ENCODE results near the gene ATOH1. TPM values are rescaled to one million over a fixed set of nuclear protein-coding genes. Genes with fewer than 3 reads are reported as not detected.

The ATOH1 gene
- total RNA-seq, 1 donor from 2014 or later: not detected

DNA sequence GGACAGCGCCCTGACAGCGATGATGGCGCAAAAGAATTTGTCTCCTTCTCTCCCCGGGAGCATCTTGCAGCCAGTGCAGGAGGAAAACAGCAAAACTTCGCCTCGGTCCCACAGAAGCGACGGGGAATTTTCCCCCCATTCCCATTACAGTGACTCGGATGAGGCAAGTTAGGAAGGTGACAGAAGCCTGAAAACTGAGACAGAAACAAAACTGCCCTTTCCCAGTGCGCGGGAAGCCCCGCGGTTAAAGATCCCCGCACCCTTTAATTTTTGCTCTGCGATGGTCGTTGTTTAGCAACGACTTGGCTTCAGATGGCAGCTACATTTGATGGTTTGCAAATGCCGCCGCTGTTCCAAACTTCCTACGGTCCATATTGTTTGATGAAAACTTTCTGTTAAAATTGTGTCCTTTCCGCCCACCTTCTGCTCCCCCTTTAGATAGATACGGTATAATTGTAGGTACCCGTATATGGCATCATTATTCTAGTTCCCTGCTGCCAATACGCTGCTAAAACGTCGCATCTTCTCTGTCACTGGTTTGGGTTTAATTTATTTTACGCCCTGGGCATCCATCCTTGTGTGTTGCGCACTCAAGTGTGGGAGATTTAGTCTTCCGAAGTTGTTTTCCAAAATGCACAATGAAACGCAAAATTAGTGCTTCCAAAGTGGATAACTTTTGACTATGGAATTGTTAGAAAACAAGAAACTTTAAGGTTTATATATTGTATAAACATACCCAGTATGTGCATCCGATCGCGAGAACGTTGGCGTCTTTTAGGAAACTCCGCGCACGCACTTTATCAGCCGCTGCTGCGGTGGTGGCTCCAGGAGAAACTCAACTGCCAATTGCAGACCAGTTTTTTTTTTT is 1.5 kb downstream of the ATOH1 start:
- TF ChIP-seq, protein P1, sequence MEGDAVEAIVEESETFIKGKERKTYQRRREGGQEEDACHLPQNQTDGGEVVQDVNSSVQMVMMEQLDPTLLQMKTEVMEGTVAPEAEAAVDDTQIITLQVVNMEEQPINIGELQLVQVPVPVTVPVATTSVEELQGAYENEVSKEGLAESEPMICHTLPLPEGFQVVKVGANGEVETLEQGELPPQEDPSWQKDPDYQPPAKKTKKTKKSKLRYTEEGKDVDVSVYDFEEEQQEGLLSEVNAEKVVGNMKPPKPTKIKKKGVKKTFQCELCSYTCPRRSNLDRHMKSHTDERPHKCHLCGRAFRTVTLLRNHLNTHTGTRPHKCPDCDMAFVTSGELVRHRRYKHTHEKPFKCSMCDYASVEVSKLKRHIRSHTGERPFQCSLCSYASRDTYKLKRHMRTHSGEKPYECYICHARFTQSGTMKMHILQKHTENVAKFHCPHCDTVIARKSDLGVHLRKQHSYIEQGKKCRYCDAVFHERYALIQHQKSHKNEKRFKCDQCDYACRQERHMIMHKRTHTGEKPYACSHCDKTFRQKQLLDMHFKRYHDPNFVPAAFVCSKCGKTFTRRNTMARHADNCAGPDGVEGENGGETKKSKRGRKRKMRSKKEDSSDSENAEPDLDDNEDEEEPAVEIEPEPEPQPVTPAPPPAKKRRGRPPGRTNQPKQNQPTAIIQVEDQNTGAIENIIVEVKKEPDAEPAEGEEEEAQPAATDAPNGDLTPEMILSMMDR (IDR thresholded peaks at IDR 0.05): no peak
- H3K4me1 ChIP-seq: peaks cover 18% of the 10 kb centered on the region
- no peaks in the 10 kb centered on the region for H3K36me3 ChIP-seq
- DNase-seq (no peak), ATAC-seq (no peak)
- no peak overlapping the region for H3K4me3 ChIP-seq
- no peak overlapping the region for H3K27ac ChIP-seq
- H3K27me3 ChIP-seq: peaks cover 99% of the 10 kb centered on the region
- no peaks in the 10 kb centered on the region for H3K9me3 ChIP-seq
- intact Hi-C loops (cut with DNase I): no loop called here

DNA sequence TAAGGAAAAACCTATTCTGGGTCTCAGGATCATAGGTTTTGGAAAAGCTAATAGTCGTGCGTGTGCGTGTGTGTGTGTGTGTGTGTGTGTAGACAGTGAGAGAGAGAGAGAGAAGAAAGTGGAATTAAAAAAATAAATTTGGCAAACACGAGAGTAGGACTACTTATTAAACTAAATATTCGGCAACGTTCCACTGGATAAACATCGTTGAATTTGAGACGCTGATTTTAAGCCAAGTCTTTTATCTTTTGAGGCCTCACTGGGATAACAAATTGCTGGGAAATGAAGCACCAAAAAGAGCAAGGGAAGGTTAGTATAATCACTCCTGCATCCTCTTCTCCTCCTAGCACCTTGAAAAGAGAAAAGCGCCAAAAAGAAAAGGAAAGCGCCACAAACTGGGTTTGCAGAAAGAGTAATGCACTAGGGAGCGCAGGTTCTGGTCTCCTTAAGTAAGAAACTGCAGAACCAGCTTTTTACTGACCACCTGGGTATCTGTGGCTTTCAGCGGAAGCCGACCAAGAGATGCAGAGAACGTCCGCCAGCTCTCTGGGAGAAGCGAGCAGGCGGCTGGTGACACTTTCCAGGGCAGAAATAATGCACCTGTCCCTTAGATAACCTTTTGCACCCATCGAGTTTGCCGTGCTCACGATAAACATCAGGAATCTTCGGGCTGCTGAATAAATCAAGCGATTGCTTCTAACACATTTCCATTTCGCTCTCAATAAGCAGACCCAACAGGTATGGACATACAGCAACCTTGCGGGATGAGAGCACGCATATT is 3.4 kb downstream of the ATOH1 start:
- peaks cover 84% of the 10 kb centered on the region for H3K27me3 ChIP-seq
- no peak overlapping the region for H3K4me3 ChIP-seq

DNA sequence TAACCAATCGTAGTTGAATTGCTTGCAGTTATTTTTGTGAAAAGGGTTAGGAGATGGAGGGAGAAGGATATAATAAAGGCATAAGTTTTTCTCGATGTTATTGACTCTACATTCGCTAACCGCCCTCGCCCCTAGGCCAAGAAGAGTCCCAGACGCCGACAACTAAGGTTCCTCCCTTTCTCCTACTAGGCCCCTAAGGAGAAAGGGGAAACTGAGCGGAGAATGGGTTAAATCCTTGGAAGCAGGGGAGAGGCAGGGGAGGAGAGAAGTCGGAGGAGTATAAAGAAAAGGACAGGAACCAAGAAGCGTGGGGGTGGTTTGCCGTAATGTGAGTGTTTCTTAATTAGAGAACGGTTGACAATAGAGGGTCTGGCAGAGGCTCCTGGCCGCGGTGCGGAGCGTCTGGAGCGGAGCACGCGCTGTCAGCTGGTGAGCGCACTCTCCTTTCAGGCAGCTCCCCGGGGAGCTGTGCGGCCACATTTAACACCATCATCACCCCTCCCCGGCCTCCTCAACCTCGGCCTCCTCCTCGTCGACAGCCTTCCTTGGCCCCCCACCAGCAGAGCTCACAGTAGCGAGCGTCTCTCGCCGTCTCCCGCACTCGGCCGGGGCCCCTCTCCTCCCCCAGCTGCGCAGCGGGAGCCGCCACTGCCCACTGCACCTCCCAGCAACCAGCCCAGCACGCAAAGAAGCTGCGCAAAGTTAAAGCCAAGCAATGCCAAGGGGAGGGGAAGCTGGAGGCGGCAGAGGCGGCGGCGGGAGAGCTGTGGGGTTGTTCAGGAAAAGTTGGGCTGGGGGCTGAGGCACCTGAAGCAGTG is 5.9 kb downstream of the ATOH1 start:
- no peak for ATAC-seq
- no peak for DNase-seq
- H3K9me3 ChIP-seq: no peaks in the 10 kb centered on the region
- TF ChIP-seq, protein P1 (IDR thresholded peaks at IDR 0.05): no peak
- no peak overlapping the region for H3K4me3 ChIP-seq
- no peak overlapping the region for H3K27ac ChIP-seq
- peaks cover 58% of the 10 kb centered on the region for H3K27me3 ChIP-seq
- peaks cover 5% of the 10 kb centered on the region for H3K4me1 ChIP-seq
- intact Hi-C loops (cut with DNase I): no loop called here
- no peaks in the 10 kb centered on the region for H3K36me3 ChIP-seq

More for the DNA sequence above, 3.4 kb downstream of the ATOH1 start:
- DNase-seq (no peak), ATAC-seq (no peak)
- Histone ChIP-seq H3K9me3 (no peaks in the 10 kb centered on the region), H3K4me1 (peaks cover 18% of the 10 kb centered on the region), H3K27ac (no peak overlapping the region), H3K36me3 (no peaks in the 10 kb centered on the region)
- TF ChIP-seq, protein P1 (IDR thresholded peaks at IDR 0.05): no peak
- intact Hi-C loops (cut with DNase I): no loop called here

DNA sequence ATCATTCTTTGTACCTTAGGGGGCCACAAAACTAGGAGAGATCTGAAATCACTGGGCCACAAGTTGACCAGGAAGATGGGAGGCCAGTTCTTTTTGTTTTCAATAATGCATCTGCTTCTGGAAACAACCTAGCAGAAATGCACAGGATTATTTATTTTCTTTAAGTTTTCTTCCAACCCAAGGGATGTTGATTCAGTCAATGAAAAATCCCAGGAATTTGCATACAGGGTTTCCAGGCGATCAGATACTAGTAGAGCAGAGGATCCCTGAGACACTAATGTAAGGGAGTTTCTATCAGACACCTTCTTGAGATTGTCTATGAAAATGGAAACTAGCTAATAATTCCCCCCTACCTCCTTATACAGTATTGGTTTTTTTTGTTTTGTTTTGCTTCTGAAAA is 7.4 kb downstream of the ATOH1 start:
- H3K36me3 ChIP-seq: no peaks in the 10 kb centered on the region
- peaks cover 44% of the 10 kb centered on the region for H3K27me3 ChIP-seq
- no peaks in the 10 kb centered on the region for H3K4me1 ChIP-seq
- no peak overlapping the region for H3K4me3 ChIP-seq
- DNase-seq: no peak
- H3K9me3 ChIP-seq: no peaks in the 10 kb centered on the region
- ATAC-seq: no peak
- intact Hi-C loops (cut with DNase I): no loop called here
- H3K27ac ChIP-seq: no peak overlapping the region
- TF ChIP-seq, protein P1 (IDR thresholded peaks at IDR 0.05): no peak

DNA sequence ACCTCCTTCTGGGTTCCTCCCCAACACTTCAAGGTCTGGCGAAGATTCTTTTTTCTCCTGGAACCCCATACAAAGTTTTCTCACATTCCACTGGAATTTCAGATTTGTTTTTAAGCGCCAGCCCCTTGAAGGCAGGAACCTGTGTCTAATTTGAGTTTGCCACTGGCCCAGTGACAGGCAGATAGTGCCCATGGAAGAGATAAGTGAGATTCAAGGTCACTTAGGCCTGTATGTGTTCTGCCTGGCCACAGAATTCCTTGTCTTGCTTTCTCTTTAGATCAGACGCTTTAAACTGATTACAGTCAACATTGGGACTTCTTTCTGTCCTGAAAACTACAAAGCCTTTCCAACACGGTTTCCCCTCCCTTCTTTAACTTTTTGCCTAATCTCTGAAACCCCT is 11.2 kb downstream of the ATOH1 start:
- Histone ChIP-seq H3K27me3 (peaks cover 6% of the 10 kb centered on the region), H3K4me3 (no peak overlapping the region), H3K4me1 (no peaks in the 10 kb centered on the region), H3K36me3 (no peaks in the 10 kb centered on the region), H3K9me3 (no peaks in the 10 kb centered on the region), H3K27ac (no peak overlapping the region)
- TF ChIP-seq, protein P1 (IDR thresholded peaks at IDR 0.05): no peak
- no peak for ATAC-seq
- DNase-seq: no peak
- intact Hi-C loops (cut with DNase I): no loop called here

All from upper lobe of right lung (tissue), 1 donor.